Ishikawa (cell line): ENCODE measurements around the gene SIGLEC9.

Source experiments
- CEBPB ChIP-seq: IDR thresholded peaks from 2 replicates; pipeline ENCODE4 v1.6.1; 2012
- CREB1 ChIP-seq: IDR thresholded peaks from 2 replicates; pipeline ENCODE4 v1.6.1; 2012; ENCODE audit warnings: low read depth
- EGR1 ChIP-seq: IDR thresholded peaks from 2 replicates; pipeline ENCODE4 v1.6.1; 2012
- EP300 ChIP-seq: IDR thresholded peaks from 2 replicates; pipeline ENCODE4 v1.6.1; 2012; ENCODE audit warnings: borderline replicate concordance
- FOXM1 ChIP-seq: IDR thresholded peaks from 2 replicates; pipeline ENCODE4 v1.6.1; 2012; ENCODE audit warnings: low read depth, borderline replicate concordance
- MAX ChIP-seq: IDR thresholded peaks from 2 replicates; pipeline ENCODE4 v1.6.1; 2012
- NFIC ChIP-seq: IDR thresholded peaks from 2 replicates; pipeline ENCODE4 v1.6.1; 2012
- RAD21 ChIP-seq: IDR thresholded peaks from 2 replicates; pipeline ENCODE4 v1.6.1; 2012; ENCODE audit warnings: low read depth
- REST ChIP-seq: IDR thresholded peaks from 2 replicates; pipeline ENCODE4 v1.6.1; 2012; ENCODE audit warnings: low read depth, mild to moderate bottlenecking
- TAF1 ChIP-seq: IDR thresholded peaks from 2 replicates; pipeline ENCODE4 v1.6.1; 2012; ENCODE audit warnings: low read depth, mild to moderate bottlenecking
- TCF12 ChIP-seq: IDR thresholded peaks from 2 replicates; pipeline ENCODE4 v1.6.1; 2012; ENCODE audit warnings: low read depth
- TEAD4 ChIP-seq: IDR thresholded peaks from 2 replicates; pipeline ENCODE4 v1.6.1; 2012
- YY1 ChIP-seq: IDR thresholded peaks from 2 replicates; pipeline ENCODE4 v1.6.1; 2012; ENCODE audit warnings: low read depth
- ZBTB7A ChIP-seq: IDR thresholded peaks from 2 replicates; pipeline ENCODE4 v1.6.1; 2012; ENCODE audit warnings: low read depth
- TF ChIP-seq, protein P1 (sequence below): IDR thresholded peaks from 2 replicates; pipeline ENCODE4 v1.6.1; 2012

Gene SIGLEC9

GRCh38 chr19:51124729-51125128 is at the start of gene SIGLEC9:
Gene SIGLEC9 (plus strand): TSS chr19:51124906. CDS start chr19:51124975, 69 bp downstream.
- TF ChIP-seq EGR1 (no peak), TAF1 (no peak), TEAD4 (no peak), FOXM1 (no peak), MAX (no peak), EP300 (no peak), YY1 (no peak), TCF12 (no peak), CEBPB (no peak)

- TF ChIP-seq FOXM1 = no peak
- no peak for TF ChIP-seq TEAD4
- TF ChIP-seq CREB1 = no peak
- no peak for TF ChIP-seq MAX
- no peak for TF ChIP-seq CEBPB
- no peak for TF ChIP-seq EGR1
- no peak for TF ChIP-seq EP300
- TF ChIP-seq, protein P1, sequence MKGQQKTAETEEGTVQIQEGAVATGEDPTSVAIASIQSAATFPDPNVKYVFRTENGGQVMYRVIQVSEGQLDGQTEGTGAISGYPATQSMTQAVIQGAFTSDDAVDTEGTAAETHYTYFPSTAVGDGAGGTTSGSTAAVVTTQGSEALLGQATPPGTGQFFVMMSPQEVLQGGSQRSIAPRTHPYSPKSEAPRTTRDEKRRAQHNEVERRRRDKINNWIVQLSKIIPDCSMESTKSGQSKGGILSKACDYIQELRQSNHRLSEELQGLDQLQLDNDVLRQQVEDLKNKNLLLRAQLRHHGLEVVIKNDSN = no peak
- TF ChIP-seq YY1 = no peak
- no peak for TF ChIP-seq RAD21
- no peak for TF ChIP-seq REST
Measured at GRCh38 chr19:51075998-51076397, 48.7 kb upstream of the SIGLEC9 start.

DNA sequence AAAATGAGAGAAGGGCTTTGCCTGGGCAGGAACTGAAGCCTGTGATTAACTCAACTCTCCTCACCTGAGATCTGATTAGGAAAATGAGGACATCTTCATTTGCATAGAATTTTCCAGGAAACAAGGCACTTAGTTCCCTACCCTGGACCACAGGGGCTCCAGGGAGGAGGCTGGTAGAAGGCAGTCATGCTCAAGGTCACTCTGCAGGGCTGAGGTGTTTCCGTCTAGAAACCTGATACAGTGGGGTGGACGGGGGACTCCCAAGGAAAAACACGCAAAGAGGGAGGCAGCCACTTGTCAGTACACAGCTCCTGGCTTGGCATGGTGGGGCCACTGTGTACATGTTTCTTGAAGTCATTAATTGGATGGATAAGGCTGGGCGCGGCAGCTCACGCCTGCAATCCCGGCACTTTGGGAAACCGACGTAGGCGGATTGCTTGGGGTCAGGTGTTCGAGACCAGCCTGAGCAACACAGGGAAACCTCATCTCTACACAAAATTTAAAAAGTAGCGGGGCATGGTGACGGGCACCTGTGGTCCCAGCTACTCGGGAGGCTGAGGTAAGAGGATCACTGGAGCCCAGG is 48.0 kb upstream of the SIGLEC9 start:
- no peak for TF ChIP-seq RAD21
- no peak for TF ChIP-seq TCF12
- TF ChIP-seq, protein P1 = no peak
- no peak for TF ChIP-seq TEAD4
- TF ChIP-seq TAF1 = no peak
- TF ChIP-seq EP300 = no peak
- no peak for TF ChIP-seq MAX
- TF ChIP-seq NFIC = no peak
- no peak for TF ChIP-seq FOXM1
- no peak for TF ChIP-seq ZBTB7A
- no peak for TF ChIP-seq EGR1
- TF ChIP-seq CREB1 = no peak

DNA sequence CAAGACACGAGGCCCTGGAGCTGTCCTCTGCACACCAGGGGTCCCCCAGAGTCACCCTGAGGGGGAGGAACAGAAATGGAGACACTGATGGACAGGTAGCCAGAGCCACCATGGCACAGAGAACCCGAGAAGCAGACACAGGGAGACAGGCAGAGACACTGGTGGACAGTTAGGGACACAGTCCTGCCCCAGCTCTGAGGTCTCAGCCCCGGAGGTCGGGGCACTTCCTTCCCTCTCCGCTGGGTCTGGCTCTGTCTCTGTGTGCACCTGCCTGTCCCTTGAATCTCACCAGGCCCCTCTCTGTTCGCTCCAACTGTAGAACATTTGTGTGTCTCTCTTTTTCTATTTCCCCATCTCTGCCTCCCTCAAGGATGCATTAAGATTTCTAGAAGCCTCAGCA is 46.6 kb upstream of the SIGLEC9 start:
- TF ChIP-seq, protein P1 = no peak
- TF ChIP-seq YY1 (no peak), TAF1 (no peak), EGR1 (no peak), ZBTB7A (no peak), EP300 (no peak), RAD21 (no peak), FOXM1 (no peak), MAX (no peak), NFIC (no peak)

- TF ChIP-seq TAF1 (no peak), REST (no peak), YY1 (no peak), TCF12 (no peak), NFIC (no peak), RAD21 (no peak)
Measured at GRCh38 chr19:51078731-51079130, 46.0 kb upstream of the SIGLEC9 start.
